PC-9 (cell line): Measurements from ENCODE around the gene RECQL5. TPM values are rescaled to one million over a fixed set of nuclear protein-coding genes. Genes with fewer than 3 reads are reported as not detected.

Experiments
- BruUV-seq: library from RNA; stranded (reverse); fragments of 400-500 nt; replicated peaks from 2 replicates; lab custom pipeline; 2021; lab: Mats Ljungman, UMichigan
- CTCF ChIA-PET: fragments of 300-600 bp; sonication (Branson Sonifier 250); formaldehyde crosslinking; loops from one replicate; lab custom pipeline; 2022; ENCODE audit warnings: antibody characterized with exemption; lab: Charles Lee
- POLR2A ChIA-PET: fragments of 300-600 bp; sonication (Branson Sonifier 250); formaldehyde crosslinking; loops from one replicate; lab custom pipeline; 2022; ENCODE audit warnings: antibody characterized with exemption; ENCODE audit not compliant: unreplicated experiment; lab: Charles Lee
- DNase-seq, 2 experiments: peaks; one replicate each; pipeline versions ENCODE4 v3.0.0 to v3.0.0-alpha.2; 2015 to 2022; ENCODE audit warnings: mixed read lengths in 1 of 2
- H2AFZ ChIP-seq: fragments of 200-600 bp; sonication (generic); 2 replicates; pipeline ENCODE4 v1.8.1; 2017; ENCODE audit warnings: antibody characterized with exemption
- H3F3A ChIP-seq: fragments of 200-600 bp; sonication (generic); 2 replicates; pipeline ENCODE4 v1.8.1; 2017; ENCODE audit warnings: antibody characterized with exemption, mild to moderate bottlenecking, low read depth; ENCODE audit not compliant: insufficient read depth
- H3K27ac ChIP-seq: fragments of 200-600 bp; sonication (generic); 2 replicates; pipeline ENCODE4 v1.6.1; 2016; ENCODE audit warnings: mixed run types
- H3K27me3 ChIP-seq: fragments of 200-600 bp; sonication (generic); 2 replicates; pipeline ENCODE4 v1.6.1; 2016; ENCODE audit warnings: low read depth, mixed run types; ENCODE audit not compliant: insufficient read depth
- H3K36me3 ChIP-seq: fragments of 200-600 bp; sonication (generic); 2 replicates; pipeline ENCODE4 v1.6.1; 2016; ENCODE audit warnings: low read depth, mixed run types
- H3K4me1 ChIP-seq: fragments of 200-600 bp; sonication (generic); replicated peaks from 2 replicates; pipeline ENCODE4 v1.6.1; 2016; ENCODE audit warnings: mixed run types; ENCODE audit not compliant: insufficient read depth
- H3K4me2 ChIP-seq: fragments of 200-600 bp; sonication (generic); 2 replicates; pipeline ENCODE4 v1.6.1; 2017; ENCODE audit warnings: mixed run types
- H3K4me3 ChIP-seq: fragments of 200-600 bp; sonication (generic); 2 replicates; pipeline ENCODE4 v1.6.1; 2016; ENCODE audit warnings: mixed run types
- H3K79me2 ChIP-seq: fragments of 200-600 bp; sonication (generic); 2 replicates; pipeline ENCODE4 v1.6.1; 2017; ENCODE audit warnings: low read depth, mixed run types
- H3K9me2 ChIP-seq: fragments of 200-600 bp; sonication (generic); 2 replicates; pipeline ENCODE4 v1.8.1; 2017; ENCODE audit warnings: mild to moderate bottlenecking; ENCODE audit not compliant: insufficient read depth
- H3K9me3 ChIP-seq: fragments of 200-600 bp; sonication (generic); 2 replicates; pipeline ENCODE4 v1.8.1; 2016; ENCODE audit warnings: low read depth; ENCODE audit not compliant: insufficient read depth
- H4K20me1 ChIP-seq: fragments of 200-600 bp; sonication (generic); 2 replicates; pipeline ENCODE4 v1.8.1; 2017; ENCODE audit not compliant: insufficient read depth
- EZH2 ChIP-seq: fragments of 200-600 bp; sonication (generic); IDR thresholded peaks from 2 replicates; pipeline ENCODE4 v1.8.0; 2017; ENCODE audit warnings: antibody characterized with exemption, low read depth
- intact Hi-C: fragments of 100-400 bp; cut with micrococcal nuclease; formaldehyde crosslinking; loops from one replicate; pipeline ENCODE4 v1.10.0; 2022; ENCODE audit not compliant: unreplicated experiment
- total RNA-seq: library from RNA; stranded (reverse); gene quantifications from 2 replicates; pipeline ENCODE4 v1.2.3, GENCODE V29; 2021
- TF ChIP-seq, protein P1 (sequence below): fragments of 200-600 bp; sonication (generic); conservative IDR thresholded peaks from 2 replicates; pipeline ENCODE4 v1.6.1; 2017; ENCODE audit warnings: mixed run types, antibody characterized with exemption, mild to moderate bottlenecking, moderate library complexity

The RECQL5 gene
- total RNA-seq, 1 experiment from 2014 or later: 41.0 TPM

DNA sequence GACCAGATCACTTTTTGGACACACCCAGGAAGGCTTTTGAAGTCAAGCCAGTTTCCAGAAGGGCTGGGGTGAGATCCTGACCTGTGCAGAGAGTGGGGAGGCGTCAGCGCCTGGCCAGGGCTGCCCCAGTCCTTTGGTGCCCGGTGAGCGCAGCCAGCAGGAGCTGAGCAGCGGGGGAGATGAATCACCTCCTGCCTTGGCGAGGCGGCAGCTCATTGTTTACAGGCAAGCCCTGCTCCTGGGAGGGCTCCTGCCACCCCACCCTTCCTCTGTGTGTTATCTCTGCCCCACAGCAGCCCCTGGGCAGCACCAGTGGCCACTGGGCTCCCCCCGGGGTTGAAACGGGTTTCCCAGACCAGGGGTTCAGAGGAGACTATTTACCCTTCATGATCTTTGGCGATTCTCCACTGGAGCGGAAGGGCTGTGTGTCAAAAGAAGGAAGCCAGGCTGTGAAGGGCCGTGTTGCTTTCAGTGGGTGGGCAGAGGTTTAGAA lies 40.2 kb upstream of the RECQL5 start:
- H3K27ac ChIP-seq: peak overlapping the region; percentile 71
- ChIA-PET CTCF (interaction anchor here (0.6 to 1.4 kb wide), 4 partner anchors 14 to 74 kb away, joined by 3 to 9 read pairs (median 4); partner anchors contain the start of genes ITGB4 and SMIM5), POLR2A (interaction anchor here (0.5 to 1.6 kb wide), 8 partner anchors 9 to 909 kb away, joined by 3 to 23 read pairs (median 6); partner anchors contain the start of gene ITGB4)
- H3F3A ChIP-seq: peaks cover 25% of the 10 kb centered on the region
- intact Hi-C loops: loop anchor here (1.0 kb wide), 1 partner anchor 16 kb away; no protein-coding TSS in a partner anchor
- H3K79me2 ChIP-seq: no peaks in the 10 kb centered on the region
- peak; percentile 93 to 95 for DNase-seq
- no peak overlapping the region for H3K4me3 ChIP-seq
- H3K9me3 ChIP-seq: no peaks in the 10 kb centered on the region
- peaks cover 35% of the 10 kb centered on the region for H3K4me1 ChIP-seq
- H3K36me3 ChIP-seq: peaks cover 7% of the 10 kb centered on the region; the same call in 1 of the 2 replicates
- TF ChIP-seq EZH2: no peak
- TF ChIP-seq, protein P1, sequence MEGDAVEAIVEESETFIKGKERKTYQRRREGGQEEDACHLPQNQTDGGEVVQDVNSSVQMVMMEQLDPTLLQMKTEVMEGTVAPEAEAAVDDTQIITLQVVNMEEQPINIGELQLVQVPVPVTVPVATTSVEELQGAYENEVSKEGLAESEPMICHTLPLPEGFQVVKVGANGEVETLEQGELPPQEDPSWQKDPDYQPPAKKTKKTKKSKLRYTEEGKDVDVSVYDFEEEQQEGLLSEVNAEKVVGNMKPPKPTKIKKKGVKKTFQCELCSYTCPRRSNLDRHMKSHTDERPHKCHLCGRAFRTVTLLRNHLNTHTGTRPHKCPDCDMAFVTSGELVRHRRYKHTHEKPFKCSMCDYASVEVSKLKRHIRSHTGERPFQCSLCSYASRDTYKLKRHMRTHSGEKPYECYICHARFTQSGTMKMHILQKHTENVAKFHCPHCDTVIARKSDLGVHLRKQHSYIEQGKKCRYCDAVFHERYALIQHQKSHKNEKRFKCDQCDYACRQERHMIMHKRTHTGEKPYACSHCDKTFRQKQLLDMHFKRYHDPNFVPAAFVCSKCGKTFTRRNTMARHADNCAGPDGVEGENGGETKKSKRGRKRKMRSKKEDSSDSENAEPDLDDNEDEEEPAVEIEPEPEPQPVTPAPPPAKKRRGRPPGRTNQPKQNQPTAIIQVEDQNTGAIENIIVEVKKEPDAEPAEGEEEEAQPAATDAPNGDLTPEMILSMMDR: no peak
- no peak overlapping the region for H2AFZ ChIP-seq
- H3K27me3 ChIP-seq: no peaks in the 10 kb centered on the region
- no TSS peak for BruUV-seq
- peak overlapping the region; percentile 74 for H3K4me2 ChIP-seq
- H4K20me1 ChIP-seq: no peaks in the 10 kb centered on the region
- H3K9me2 ChIP-seq: no peaks in the 10 kb centered on the region

DNA sequence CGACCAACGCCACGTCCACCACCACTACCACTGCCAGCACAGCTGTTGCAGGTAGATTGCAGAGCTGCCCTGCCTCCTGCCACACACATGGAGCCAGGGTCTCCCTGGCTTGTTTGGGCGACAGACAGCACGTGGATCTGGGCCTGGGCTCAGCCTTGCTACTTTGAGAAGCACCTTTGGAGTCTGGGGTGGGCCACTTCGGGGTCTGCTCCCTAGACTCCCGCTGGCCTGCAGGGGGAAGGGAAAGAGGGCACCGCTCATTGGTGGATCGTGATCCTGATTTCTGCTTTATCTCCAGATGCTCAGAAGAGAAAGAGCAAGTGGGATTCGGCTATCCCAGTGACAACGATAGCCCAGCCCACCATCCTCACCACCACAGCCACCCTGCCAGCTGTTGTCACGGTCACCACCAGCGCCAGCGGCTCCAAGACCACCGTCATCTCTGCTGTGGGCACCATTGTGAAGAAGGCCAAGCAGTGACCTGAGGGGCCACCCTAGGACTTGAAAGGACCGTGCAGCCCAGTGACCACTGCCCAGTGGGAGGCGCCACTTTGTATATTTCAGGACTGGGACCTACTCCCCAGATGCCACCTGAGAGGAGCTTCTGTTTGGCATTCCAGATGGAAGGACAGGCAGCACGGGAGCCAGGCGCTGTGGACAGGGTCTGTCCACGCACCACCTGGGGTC lies 39.2 kb upstream of the RECQL5 start:
- POLR2A ChIA-PET: interaction anchor here (1.5 to 1.6 kb wide), 2 partner anchors 15 to 17 kb away, joined by 7 to 10 read pairs; partner anchors contain the start of gene ITGB4
- TSS peak; percentile 75 for BruUV-seq
- no peaks in the 10 kb centered on the region for H3K9me3 ChIP-seq
- CTCF ChIA-PET: interaction anchor here (0.6 to 1.4 kb wide), 2 partner anchors 73 to 200 kb away, joined by 3 read pairs; partner anchors contain the start of gene SMIM5
- peak overlapping the region; percentile 74 for H3K4me2 ChIP-seq
- H3K4me1 ChIP-seq: peaks cover 40% of the 10 kb centered on the region
- no peaks in the 10 kb centered on the region for H3K27me3 ChIP-seq
- DNase-seq: no peak
- no peaks in the 10 kb centered on the region for H4K20me1 ChIP-seq
- no peak overlapping the region for H3K4me3 ChIP-seq
- peaks cover 26% of the 10 kb centered on the region for H3F3A ChIP-seq
- H3K9me2 ChIP-seq: no peaks in the 10 kb centered on the region
- peaks cover 7% of the 10 kb centered on the region; the same call in 1 of the 2 replicates for H3K36me3 ChIP-seq
- peaks cover 7% of the 10 kb centered on the region; the same call in 1 of the 2 replicates for H3K79me2 ChIP-seq
- peak overlapping the region; percentile 71; the same call in 1 of the 2 replicates for H3K27ac ChIP-seq
- no peak overlapping the region for H2AFZ ChIP-seq
- TF ChIP-seq, protein P1: no peak
- no peak for TF ChIP-seq EZH2
- intact Hi-C loops: no loop called here

DNA sequence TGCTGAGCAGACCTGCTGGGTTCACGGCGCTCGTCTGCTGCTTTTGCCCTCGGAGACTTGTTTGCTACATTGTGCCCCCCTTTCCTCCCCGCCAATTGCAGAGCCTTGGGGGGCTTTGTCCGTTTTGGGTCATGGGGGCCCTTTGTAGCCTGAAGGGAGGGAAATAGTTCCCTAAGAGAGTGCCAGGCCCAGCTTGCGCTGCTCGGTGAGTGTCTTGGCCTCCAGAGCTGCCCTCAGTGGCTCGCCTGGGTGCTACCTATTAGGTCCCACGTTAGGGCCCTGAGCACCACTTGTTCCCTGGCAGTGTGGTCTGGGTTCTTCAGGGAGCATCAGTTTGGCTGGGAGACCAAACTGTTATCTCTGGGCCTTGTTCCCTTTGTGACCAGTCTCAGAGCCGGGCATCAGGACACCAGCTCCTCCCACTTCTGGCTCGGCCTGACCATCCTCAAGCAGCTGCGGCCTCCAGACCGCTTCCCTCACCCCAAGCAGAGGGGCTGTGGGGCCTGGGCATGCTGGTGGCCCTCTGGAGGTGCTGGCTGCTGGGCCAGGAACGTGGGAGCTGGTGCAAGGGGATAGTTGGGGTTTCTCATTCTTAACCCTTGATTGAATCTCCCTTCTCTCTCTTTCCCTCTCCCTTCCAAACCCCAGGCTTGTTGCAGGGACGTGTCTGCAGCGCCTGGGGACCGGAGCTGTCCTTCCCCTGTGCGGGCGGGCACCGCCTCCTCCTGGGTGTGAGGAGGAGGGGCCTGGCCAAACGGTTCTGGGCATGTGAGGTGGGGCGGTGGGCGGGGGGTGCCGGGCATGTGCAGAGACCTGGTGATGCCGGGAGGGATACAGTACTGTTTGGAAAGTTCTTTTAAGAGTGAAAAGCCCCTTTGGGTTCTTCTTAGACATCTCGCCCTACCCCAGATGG lies 38.3 kb upstream of the RECQL5 start:
- Histone ChIP-seq H3K9me3 (no peaks in the 10 kb centered on the region), H3K27ac (no peak overlapping the region), H4K20me1 (no peaks in the 10 kb centered on the region), H3K9me2 (no peaks in the 10 kb centered on the region), H3K4me2 (no peak overlapping the region), H3K4me1 (peaks cover 48% of the 10 kb centered on the region), H2AFZ (no peak overlapping the region), H3K79me2 (peaks cover 9% of the 10 kb centered on the region; the same call in 1 of the 2 replicates), H3K36me3 (peaks cover 7% of the 10 kb centered on the region; the same call in 1 of the 2 replicates), H3K27me3 (no peaks in the 10 kb centered on the region), H3F3A (peaks cover 29% of the 10 kb centered on the region), H3K4me3 (no peak overlapping the region)
- no TSS peak for BruUV-seq
- ChIA-PET CTCF (no interaction called here), POLR2A (interaction anchor here (0.5 kb wide), 1 partner anchor 22 kb away, joined by 3 read pairs; no protein-coding TSS in a partner anchor)
- intact Hi-C loops: no loop called here
- no peak for TF ChIP-seq EZH2
- DNase-seq: no peak
